Coronary artery (tissue), 2 donors: ENCODE measurements around the gene PIGN.

Experiments
- DNase-seq: peaks from one replicate; pipeline ENCODE4 v3.0.0-alpha.2; 2017; ENCODE audit warnings: low spot score
- H3K27ac ChIP-seq, 2 donors: fragments of 200-600 bp; sonication (generic); one replicate each; pipeline ENCODE4 v1.5.1; 2016 to 2019
- H3K4me3 ChIP-seq: fragments of 200-600 bp; sonication (generic); 2 replicates; pipeline ENCODE4 v1.5.1; 2016; ENCODE audit warnings: mild to moderate bottlenecking, moderate library complexity
- TF ChIP-seq, protein P1 (sequence below): fragments of 200-600 bp; sonication (generic); IDR thresholded peaks from one replicate; pipeline ENCODE4 v1.5.1; 2019; ENCODE audit warnings: antibody characterized with exemption

Gene PIGN

DNA sequence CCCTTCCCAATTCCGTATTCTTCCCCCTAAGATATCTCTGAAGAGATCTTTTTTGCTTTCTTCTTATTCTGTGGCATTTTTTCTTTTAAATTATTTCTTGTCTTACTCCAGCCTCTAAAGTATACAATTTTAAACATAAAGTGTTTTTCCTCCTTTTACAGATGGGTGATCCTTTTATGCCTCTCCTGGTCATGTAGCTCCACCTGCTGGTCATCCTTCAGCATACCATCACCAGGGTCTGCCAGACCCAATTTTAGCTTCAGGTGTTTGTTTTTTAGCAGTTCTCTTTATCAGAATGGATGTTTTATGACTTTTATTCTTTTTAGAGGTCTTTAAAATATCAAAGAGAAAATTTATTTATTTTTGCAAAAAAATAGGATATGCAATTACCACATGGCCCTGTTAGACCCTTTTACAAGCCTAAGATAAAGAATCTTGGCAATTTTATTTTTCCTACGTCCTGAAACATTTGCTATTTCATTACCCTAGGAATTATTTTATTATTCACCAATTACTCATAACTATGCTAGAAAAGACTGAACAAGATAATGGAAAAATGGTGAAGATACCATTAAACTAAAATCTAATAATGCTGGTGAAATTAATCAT, 55.5 kb downstream of the PIGN start:
- TF ChIP-seq, protein P1, sequence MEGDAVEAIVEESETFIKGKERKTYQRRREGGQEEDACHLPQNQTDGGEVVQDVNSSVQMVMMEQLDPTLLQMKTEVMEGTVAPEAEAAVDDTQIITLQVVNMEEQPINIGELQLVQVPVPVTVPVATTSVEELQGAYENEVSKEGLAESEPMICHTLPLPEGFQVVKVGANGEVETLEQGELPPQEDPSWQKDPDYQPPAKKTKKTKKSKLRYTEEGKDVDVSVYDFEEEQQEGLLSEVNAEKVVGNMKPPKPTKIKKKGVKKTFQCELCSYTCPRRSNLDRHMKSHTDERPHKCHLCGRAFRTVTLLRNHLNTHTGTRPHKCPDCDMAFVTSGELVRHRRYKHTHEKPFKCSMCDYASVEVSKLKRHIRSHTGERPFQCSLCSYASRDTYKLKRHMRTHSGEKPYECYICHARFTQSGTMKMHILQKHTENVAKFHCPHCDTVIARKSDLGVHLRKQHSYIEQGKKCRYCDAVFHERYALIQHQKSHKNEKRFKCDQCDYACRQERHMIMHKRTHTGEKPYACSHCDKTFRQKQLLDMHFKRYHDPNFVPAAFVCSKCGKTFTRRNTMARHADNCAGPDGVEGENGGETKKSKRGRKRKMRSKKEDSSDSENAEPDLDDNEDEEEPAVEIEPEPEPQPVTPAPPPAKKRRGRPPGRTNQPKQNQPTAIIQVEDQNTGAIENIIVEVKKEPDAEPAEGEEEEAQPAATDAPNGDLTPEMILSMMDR, result peak; percentile 75
- no peak overlapping the region for H3K4me3 ChIP-seq
- no peak for DNase-seq
- H3K27ac ChIP-seq, result peak overlapping the region in 1 of 2 donors; percentile 21

DNA sequence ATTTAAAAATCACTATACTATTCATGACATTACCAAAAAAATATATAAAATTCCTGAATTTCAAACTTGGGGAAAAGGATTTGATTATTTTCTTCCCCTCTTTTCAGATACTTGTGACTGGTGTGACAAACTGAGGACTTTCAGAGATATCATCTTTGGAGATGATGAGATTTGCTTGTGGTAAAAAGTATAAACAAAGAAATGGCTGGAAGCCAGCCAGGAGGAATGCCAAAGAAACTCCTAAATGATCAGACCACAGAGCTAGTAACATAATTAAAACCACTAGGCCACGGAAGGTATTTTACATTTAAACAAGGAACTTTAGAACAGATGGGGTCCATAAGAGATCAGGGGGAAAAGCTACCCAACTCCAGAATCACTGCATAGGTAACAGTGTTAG, 58.7 kb downstream of the PIGN start:
- no peak overlapping the region for H3K4me3 ChIP-seq
- H3K27ac ChIP-seq, result no peak overlapping the region
- TF ChIP-seq, protein P1, result no peak
- DNase-seq, result no peak

DNA sequence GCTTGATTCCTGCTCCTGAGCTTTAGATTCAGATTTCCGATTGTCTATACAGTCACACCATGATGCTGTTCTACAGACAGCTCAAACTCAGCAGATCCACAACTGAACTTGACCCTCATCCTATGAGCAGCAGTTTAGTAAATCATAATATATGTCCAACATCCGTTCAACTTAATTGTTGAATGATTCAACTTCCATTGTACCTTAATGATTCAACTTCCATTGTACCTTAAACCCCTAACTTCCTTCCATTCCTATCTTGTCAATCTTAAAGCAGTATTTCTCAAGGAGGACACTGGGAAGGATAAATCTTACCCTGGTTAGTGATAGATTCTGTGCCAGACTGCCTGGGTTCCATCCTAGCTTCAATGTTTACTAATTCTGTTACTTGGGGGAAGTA, 60.1 kb downstream of the PIGN start:
- no peak overlapping the region for H3K27ac ChIP-seq
- no peak overlapping the region for H3K4me3 ChIP-seq
- no peak for DNase-seq
- TF ChIP-seq, protein P1, result no peak

DNA sequence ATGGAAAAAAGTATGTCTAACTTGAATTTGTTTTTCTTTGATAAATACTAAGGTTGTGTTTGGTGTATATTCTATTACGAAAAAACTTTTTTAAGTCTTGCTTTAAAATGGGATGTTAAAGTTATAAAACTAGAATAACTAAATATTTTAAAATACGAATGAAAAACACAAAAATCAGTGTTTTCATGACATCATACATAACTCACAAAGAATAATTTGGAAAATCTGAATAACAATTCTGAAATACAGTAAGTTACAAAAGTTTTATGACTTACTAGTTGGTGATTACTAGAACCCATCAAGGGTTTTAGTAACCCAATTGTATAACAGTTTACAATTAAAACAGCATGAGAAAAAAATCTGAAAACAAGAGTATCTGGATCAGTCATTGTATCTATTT, 61.2 kb downstream of the PIGN start:
- DNase-seq, result no peak
- TF ChIP-seq, protein P1, result no peak
- H3K27ac ChIP-seq, result no peak overlapping the region

DNA sequence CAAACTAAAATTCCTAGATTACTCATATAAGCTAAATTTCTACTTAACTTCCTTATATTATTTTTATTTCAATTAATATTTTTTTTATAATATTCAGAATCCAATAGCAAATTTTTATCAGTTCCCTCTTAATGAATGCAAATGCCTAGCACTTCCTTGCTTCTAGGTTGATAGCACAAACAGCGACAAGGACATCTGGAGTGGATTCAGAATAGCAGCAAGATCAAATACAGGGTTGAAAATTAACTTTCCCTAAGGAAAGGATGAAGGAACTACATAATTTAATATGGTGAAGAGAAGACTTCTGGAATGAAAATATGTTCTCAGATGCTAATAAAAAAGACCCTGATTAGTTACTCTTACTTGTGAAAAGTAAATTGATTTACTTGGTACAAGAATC, 64.5 kb downstream of the PIGN start:
- TF ChIP-seq, protein P1, result no peak
- no peak for DNase-seq
- no peak overlapping the region for H3K4me3 ChIP-seq
- H3K27ac ChIP-seq, result no peak overlapping the region

More for the DNA sequence above, 61.2 kb downstream of the PIGN start:
- no peak overlapping the region for H3K4me3 ChIP-seq

DNA sequence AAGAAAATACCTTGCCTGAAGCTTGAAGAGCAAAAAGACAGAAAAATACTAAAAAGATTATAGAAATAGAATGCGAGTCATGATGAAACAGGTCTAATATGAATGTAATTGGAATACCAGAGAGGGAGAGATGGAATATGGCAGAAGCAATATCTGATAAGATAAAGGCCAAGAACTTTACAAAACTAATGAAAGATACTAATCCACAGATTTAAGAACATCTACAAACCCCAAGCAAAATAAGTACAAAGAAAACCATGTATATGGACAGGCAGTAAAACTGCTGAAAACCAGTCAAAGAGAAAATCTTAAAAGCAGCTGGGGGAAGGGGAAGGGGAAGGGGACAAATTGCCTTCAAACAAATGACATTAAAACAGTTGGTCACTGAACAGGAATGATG, 67.0 kb downstream of the PIGN start:
- TF ChIP-seq, protein P1, result no peak
- no peak for DNase-seq
- Histone ChIP-seq H3K27ac (no peak overlapping the region), H3K4me3 (no peak overlapping the region)

DNA sequence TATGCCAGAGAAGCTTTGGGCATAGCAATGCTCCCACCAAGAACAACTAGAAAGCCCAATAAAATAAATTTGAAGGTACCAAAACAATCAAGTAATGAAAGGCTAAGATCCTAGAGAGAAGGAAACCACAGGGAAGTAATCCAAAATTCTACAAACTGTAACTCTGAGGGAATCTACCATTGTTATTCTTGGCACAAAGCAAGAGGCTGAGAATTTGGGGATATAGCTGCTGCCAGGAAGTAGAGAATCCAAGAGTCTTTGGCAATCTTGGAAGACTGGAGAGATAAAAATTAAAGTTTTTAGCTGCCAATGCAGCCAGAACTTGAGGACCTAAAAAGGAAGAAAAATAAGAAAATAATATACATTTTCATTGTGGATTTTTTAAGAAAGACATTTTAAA, 68.5 kb downstream of the PIGN start:
- no peak for DNase-seq
- peak overlapping the region in 1 of 2 donors; percentile 15 for H3K27ac ChIP-seq
- TF ChIP-seq, protein P1, result no peak
- no peak overlapping the region for H3K4me3 ChIP-seq
